IPS-18c (cell line): ENCODE data around the gene GSX1.
"Not testable (repeated sequence)": the region's sequence is repeated elsewhere in the genome, so short reads cannot be mapped to it uniquely, and the experiment has no call there.

Experiments
- H3K4me3 ChIP-seq: 2 replicates; pipeline ENCODE4 v1.7.0; 2013; ENCODE audit warnings: low read depth, mild to moderate bottlenecking, low read length, moderate library complexity; ENCODE audit not compliant: insufficient read depth
- H3K9me3 ChIP-seq: one replicate; pipeline ENCODE4 v1.6.1; 2013; ENCODE audit warnings: mild to moderate bottlenecking, low read length, moderate library complexity; ENCODE audit not compliant: control insufficient read depth, insufficient read depth

The GSX1 gene

DNA sequence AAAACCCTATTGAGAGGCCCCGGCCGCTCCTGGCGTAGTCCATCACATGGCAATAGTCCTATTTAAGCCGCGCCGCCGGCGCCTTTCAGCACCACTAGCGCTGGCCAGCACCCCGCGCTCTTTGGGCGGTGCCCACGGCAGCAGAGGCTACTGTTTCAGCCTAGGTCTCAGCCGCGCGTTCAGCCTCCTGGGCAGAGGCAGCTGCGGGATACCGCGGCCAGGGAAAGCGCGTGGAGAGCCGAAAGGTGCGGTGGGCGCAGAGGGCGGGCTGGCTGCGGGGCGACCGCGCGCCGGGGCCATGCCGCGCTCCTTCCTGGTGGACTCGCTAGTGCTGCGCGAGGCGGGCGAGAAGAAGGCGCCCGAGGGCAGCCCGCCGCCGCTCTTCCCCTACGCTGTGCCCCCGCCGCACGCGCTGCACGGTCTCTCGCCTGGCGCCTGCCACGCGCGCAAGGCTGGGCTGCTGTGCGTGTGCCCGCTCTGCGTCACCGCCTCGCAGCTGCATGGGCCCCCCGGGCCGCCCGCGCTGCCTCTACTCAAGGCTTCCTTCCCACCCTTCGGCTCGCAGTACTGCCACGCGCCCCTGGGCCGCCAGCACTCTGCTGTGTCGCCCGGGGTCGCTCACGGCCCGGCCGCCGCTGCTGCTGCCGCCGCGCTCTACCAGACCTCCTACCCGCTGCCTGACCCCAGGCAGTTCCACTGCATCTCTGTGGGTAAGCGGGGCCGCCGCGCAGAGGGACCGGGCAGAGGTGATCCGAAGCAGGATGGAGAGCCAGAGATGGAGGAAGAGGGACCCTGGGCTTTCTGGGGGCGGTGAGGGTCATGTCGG, at the start of gene GSX1:
TSS of gene GSX1 (plus strand) at position 91 of the 826 bp plus-strand sequence. CDS start at position 299, 208 bp downstream.
- peak within 1 kb of the TSS; percentile 28 for H3K4me3 ChIP-seq

GRCh38 chr13:27744801-27745200, 47.5 kb upstream of the GSX1 start:
- H3K4me3 ChIP-seq = no peak overlapping the region
- H3K9me3 ChIP-seq = peaks cover 4% of the 10 kb centered on the region

More for the DNA sequence above, at the start of gene GSX1:
- peaks cover 2% of the 10 kb centered on the region for H3K9me3 ChIP-seq

- Histone ChIP-seq H3K9me3 (peaks cover 4% of the 10 kb centered on the region), H3K4me3 (0 out of 2 replicates have a peak overlapping the region, but pooled peaks have one; percentile 4)
These were observed 47.0 kb upstream of the GSX1 start for GRCh38 chr13:27745301-27745700.

- H3K9me3 ChIP-seq, H3K4me3 ChIP-seq: not testable (repeated sequence)
These were observed 44.1 kb upstream of the GSX1 start for GRCh38 chr13:27748143-27748542.

DNA sequence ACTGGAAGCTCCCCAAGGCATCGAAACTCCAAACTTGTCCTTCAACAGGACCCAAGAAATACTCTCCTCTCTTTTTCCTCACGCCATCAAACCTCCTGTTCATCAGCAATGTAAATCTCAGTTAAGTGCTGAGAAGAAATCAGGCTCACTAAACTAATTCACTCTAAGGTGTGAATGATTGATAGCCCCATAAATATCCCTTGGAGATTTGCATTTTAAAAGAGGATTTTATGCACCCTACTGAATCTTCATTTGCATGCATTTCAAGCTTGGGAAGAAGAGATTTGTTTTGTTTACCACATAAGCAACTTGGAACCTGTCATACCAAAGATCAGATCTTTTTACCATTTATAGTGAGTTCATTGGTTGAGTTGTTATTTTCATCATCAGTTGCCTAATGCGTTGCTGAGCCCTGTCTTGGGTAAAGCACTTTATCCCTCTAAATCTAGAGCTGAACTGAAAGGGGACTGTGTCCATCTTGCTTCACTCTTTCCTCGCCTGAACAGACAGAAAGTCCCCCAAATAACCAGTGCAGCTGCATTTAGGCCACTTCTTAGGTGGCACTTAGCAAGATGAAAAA, 40.2 kb upstream of the GSX1 start:
- H3K9me3 ChIP-seq = no peaks in the 10 kb centered on the region

DNA sequence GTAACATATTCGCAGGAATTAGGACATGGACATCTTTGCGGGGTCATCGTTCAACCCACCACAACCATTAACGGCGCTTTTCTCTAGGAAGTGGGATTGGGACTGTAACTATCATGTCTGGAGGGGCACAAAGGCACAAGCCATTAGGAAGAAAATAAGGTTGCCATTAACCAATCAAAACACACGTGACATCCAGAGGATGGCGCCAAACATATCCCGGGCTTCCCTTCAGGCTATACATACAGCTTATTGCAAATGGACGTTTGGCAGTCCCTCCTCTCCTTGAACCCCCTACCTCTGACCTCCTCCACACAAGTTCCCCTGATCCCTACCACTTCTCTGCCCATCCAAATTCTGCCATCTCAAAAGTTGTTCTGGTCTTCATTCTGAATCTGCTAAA, 26.6 kb upstream of the GSX1 start:
- no peaks in the 10 kb centered on the region for H3K9me3 ChIP-seq
- H3K4me3 ChIP-seq = no peak overlapping the region

More for the DNA sequence above, 40.2 kb upstream of the GSX1 start:
- H3K4me3 ChIP-seq = no peak overlapping the region

DNA sequence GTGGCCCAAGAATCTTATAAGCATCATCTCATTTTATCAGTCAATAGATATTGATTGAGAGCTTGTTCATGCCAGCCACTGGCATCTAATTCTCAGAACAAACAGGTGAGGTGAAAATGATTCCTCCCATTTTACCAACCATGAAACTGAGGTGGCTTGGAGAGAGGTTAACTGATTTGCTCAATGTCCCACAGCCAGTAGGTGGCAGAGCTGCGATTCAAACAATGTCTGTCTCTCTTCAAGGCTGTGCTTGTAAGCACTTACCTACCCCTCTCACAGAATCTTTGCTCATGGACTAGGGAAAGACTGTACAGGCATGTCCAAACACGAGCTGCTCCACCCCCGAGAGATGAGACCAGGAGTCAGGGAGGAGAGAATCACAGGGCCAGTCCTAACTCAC, 21.5 kb upstream of the GSX1 start:
- no peak overlapping the region for H3K4me3 ChIP-seq
- H3K9me3 ChIP-seq = no peaks in the 10 kb centered on the region

DNA sequence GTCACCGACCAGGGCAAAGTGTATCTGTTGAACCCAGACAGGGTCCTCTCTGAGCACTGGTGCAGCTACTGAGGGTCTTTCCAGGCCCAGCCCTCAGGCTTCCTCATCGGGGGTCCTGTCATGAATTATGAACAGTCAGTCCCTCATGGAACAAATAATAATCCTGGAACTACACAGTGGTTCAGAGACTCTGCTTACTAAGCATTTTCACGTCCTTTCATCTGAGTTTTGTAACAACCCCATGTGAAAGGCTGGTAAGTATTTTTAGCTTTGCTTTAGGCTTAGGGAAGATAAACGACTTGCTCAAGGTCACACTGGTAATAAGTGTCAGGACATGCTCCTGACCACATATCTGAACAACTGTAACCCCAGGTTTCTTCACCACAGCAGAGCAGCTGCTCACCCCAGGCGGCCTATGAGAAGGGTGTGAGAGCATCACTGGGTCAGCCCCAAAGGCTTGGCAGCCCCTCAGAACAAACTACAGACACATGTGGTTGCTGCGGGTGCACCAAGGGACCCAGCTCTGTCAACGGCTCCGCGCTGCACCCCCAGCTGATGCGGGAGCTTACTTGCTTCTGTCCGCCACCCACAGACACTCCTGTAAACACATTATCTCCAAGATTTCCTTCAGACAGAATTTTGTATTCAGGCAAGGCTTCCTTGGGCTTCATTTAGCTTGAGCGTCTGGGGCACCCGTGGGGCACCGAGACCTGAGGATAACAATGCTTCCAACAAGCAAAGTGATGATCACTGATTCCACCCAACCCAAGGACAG, 19.4 kb upstream of the GSX1 start:
- H3K4me3 ChIP-seq = no peak overlapping the region
- no peaks in the 10 kb centered on the region for H3K9me3 ChIP-seq

DNA sequence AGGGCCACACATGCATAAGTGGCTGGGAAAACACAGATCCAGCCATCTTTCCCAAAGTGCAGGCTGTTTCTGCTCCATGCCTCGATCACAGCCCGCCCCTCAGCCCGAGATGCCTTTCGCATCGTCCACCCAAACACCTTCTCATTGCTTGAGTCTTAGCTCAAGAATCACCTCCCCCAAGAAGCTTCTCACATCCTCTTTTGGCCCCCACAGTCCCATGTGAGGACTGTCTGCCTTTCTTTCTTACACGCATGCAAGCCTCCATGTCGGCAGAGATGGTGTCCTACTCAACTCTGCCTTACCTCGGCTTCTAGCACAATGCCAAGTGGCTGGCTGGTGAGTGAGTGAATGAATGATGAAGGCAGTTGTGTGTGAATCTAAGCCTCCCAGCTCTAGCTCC, 18.1 kb upstream of the GSX1 start:
- no peak overlapping the region for H3K4me3 ChIP-seq
- H3K9me3 ChIP-seq = no peaks in the 10 kb centered on the region

DNA sequence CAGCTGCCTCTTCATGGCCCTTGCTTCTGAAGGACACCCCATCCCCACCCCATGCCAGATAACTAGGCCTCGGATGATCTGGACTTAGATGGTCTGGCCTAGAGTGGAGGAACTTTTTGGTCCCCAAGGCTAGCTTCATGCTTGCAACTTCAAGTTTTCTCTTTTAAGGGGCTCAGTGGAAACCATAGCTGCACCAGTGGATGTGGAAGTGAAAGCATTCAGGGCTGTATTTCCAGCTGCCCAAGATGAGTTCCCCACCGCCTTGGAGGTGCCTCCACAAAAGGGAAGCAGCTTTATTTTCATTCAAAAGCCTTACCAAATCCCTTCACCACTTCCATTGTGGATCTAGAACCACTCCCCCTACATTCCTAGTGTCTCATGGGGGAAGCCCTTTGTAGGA, 17.6 kb upstream of the GSX1 start:
- H3K9me3 ChIP-seq = no peaks in the 10 kb centered on the region

GRCh38 chr13:27775943-27776342, 16.3 kb upstream of the GSX1 start:
- no peaks in the 10 kb centered on the region for H3K9me3 ChIP-seq
- no peak overlapping the region for H3K4me3 ChIP-seq

More for the DNA sequence above, 17.6 kb upstream of the GSX1 start:
- H3K4me3 ChIP-seq = no peak overlapping the region

GRCh38 chr13:27782151-27782550, 10.1 kb upstream of the GSX1 start:
- H3K4me3 ChIP-seq = no peak overlapping the region
- H3K9me3 ChIP-seq = no peaks in the 10 kb centered on the region

DNA sequence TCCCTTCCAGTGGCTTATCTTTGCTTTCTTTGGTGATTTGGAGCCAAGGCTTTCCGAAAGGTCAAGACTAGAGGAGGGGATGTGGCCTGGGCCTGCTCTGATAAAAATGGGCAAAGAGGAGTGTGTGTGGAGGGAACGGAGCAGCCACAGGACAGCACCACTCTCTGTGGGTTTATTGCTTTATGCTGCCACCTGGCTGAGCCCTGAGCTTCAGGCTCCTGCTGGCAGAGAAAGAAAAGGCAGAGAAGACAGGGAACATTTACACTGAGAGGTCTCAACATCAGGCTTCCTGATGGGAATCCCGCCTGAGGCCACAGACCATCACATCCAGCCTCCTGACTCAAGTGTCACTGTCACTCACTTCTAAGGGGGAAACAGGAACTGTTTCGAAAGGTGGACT, 9.2 kb upstream of the GSX1 start:
- Histone ChIP-seq H3K9me3 (no peaks in the 10 kb centered on the region), H3K4me3 (no peak overlapping the region)

- Histone ChIP-seq H3K9me3 (no peaks in the 10 kb centered on the region), H3K4me3 (no peak overlapping the region)
These were observed 4.0 kb upstream of the GSX1 start for GRCh38 chr13:27788271-27788670.

DNA sequence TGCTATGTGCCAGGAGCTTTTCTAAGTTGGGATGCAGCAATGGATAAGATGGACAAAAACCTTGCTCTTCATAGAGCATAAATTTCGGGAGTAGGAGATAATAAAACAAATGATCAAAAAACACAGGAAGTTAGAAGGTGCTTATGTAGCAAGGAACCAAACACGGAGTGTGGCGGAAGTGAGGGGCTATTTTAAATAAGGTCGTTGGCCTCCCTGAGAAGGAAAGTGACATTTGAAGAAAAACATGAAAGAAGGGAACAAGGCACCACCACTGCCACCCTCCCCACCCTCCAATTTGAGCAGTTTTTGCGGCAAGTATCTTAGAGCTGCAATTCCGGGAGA, 3.2 kb upstream of the GSX1 start:
- H3K4me3 ChIP-seq = no peak overlapping the region; the same call in 1 of the 2 replicates
- peaks cover 2% of the 10 kb centered on the region for H3K9me3 ChIP-seq

GRCh38 chr13:27789495-27790303, 2.6 kb upstream of the GSX1 start:
- Histone ChIP-seq H3K4me3 (no peak overlapping the region; the same call in 1 of the 2 replicates), H3K9me3 (peaks cover 2% of the 10 kb centered on the region)

DNA sequence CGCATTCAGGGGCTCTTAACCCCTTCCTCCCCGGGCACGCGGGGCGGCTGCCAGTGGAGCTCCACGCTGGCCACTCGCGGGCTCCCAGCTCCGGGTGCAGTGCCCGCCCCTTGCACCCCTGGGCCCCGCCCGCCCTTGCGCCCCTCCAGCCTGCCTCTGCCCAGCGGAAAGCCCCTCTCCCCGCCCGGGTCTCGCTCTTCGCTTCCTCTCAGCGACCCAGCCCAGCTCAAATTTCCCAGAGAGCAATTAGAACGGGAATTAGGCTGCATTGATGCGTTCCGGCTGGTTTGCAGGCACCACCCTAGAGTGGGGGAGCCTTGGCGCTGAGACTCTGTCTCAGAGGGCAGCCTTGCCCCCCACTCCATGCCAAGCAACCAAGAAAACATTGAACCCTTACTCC, 1.8 kb upstream of the GSX1 start:
- Histone ChIP-seq H3K9me3 (peaks cover 2% of the 10 kb centered on the region), H3K4me3 (peak overlapping the region; percentile 4; the same call in 1 of the 2 replicates)
